ENCODE results near the gene PHTF1. TPM values are rescaled to one million over a fixed set of nuclear protein-coding genes. Genes with fewer than 3 reads are reported as not detected.

Gene PHTF1
- total RNA-seq, 1 donor from 2014 or later = 48.5 TPM

GRCh38 chr1:113657556-113658063 lies 101.7 kb downstream of the PHTF1 start:
- no peak for DNase-seq (ENCODE audit: low read depth, low spot score)
- H3K27ac Mint-ChIP-seq (ENCODE audit: unreplicated experiment) = no peak overlapping the region
- TF ChIP-seq, protein P1, sequence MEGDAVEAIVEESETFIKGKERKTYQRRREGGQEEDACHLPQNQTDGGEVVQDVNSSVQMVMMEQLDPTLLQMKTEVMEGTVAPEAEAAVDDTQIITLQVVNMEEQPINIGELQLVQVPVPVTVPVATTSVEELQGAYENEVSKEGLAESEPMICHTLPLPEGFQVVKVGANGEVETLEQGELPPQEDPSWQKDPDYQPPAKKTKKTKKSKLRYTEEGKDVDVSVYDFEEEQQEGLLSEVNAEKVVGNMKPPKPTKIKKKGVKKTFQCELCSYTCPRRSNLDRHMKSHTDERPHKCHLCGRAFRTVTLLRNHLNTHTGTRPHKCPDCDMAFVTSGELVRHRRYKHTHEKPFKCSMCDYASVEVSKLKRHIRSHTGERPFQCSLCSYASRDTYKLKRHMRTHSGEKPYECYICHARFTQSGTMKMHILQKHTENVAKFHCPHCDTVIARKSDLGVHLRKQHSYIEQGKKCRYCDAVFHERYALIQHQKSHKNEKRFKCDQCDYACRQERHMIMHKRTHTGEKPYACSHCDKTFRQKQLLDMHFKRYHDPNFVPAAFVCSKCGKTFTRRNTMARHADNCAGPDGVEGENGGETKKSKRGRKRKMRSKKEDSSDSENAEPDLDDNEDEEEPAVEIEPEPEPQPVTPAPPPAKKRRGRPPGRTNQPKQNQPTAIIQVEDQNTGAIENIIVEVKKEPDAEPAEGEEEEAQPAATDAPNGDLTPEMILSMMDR (conservative IDR thresholded peaks at IDR 0.05) = no peak
- no peak overlapping the region for H3K4me3 Mint-ChIP-seq
- peaks cover 21% of the 10 kb centered on the region for H3K4me1 Mint-ChIP-seq
- H3K27me3 Mint-ChIP-seq (ENCODE audit: low read depth) = no peaks in the 10 kb centered on the region
- H3K36me3 Mint-ChIP-seq (ENCODE audit: low read depth) = no peaks in the 10 kb centered on the region
- H3K9me3 Mint-ChIP-seq = no peaks in the 10 kb centered on the region

DNA sequence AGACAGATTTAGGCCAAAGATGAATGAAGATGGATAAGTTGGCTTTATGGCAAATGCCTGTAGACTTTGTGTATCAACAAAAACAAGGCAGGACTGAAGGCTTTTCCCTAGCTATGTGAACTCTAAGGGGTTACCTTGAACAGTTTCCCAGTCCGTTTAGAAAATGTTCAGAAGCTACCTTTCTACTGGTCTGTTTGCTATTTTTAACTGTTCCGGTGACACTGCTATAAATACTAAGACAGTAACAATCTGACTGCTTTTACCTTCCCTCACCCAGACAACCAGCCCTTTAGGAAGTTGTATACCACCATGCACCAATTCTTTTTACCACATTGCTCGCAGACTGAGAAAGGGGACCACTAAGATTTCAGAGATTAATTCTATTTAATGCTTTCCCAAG lies 102.2 kb downstream of the PHTF1 start:
- no peak overlapping the region for H3K4me3 Mint-ChIP-seq
- no peaks in the 10 kb centered on the region for H3K36me3 Mint-ChIP-seq (ENCODE audit: low read depth)
- H3K27ac Mint-ChIP-seq (ENCODE audit: unreplicated experiment) = no peak overlapping the region
- no peak for DNase-seq (ENCODE audit: low read depth, low spot score)
- H3K4me1 Mint-ChIP-seq = peaks cover 21% of the 10 kb centered on the region
- H3K9me3 Mint-ChIP-seq = no peaks in the 10 kb centered on the region
- no peaks in the 10 kb centered on the region for H3K27me3 Mint-ChIP-seq (ENCODE audit: low read depth)
- TF ChIP-seq, protein P1 (conservative IDR thresholded peaks at IDR 0.05) = no peak

- H3K4me3 Mint-ChIP-seq = no peak overlapping the region
- H3K27me3 Mint-ChIP-seq (ENCODE audit: low read depth) = no peaks in the 10 kb centered on the region
- DNase-seq (ENCODE audit: low read depth, low spot score) = no peak
- H3K9me3 Mint-ChIP-seq = no peaks in the 10 kb centered on the region
- H3K4me1 Mint-ChIP-seq = peaks cover 15% of the 10 kb centered on the region
- TF ChIP-seq, protein P1 (conservative IDR thresholded peaks at IDR 0.05) = no peak
- H3K36me3 Mint-ChIP-seq (ENCODE audit: low read depth) = no peaks in the 10 kb centered on the region
- no peak overlapping the region for H3K27ac Mint-ChIP-seq (ENCODE audit: unreplicated experiment)
These were observed 104.4 kb downstream of the PHTF1 start for GRCh38 chr1:113654883-113655282.

DNA sequence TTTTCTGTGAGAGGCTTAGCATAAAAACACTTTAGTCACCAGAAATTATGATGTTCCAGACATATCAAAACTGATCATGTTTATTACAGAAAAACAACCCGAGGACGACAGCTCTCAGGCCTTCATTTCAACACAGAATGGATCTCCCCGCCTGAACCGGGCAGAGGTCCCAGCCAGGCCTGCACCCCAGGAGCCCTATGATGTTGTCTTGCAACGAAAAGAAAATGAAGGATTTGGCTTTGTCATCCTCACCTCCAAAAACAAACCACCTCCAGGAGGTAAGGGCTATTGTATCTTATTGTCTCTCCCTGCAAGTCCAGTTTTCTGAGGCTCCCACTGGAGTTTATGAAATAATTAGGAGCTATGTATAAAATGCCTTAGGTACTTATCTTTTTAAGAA lies 105.5 kb downstream of the PHTF1 start:
- Mint-ChIP-seq H3K4me1 (peaks cover 4% of the 10 kb centered on the region), H3K27ac (ENCODE audit: unreplicated experiment) (no peak overlapping the region), H3K27me3 (ENCODE audit: low read depth) (no peaks in the 10 kb centered on the region), H3K9me3 (no peaks in the 10 kb centered on the region), H3K36me3 (ENCODE audit: low read depth) (no peaks in the 10 kb centered on the region), H3K4me3 (no peak overlapping the region)
- no peak for DNase-seq (ENCODE audit: low read depth, low spot score)
- TF ChIP-seq, protein P1 (conservative IDR thresholded peaks at IDR 0.05) = no peak

DNA sequence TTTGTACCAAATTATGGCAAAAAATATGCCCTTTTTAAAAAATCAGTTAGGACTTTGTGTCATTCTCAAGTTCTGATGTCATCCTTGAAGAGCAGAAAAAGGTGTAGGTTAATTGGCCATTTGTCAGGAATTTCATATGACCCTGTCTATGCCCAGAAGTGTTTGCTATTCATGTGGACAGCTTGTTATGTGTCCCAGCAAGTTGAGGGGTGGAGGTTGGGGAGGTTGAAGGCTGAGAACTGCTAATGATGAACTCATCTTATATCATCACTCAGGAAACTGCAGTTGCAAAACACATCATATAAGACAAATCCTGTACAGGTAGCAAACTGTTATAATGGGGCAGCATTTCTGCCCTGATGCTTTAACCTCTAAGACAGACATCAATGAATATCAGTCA lies 106.5 kb downstream of the PHTF1 start:
- DNase-seq (ENCODE audit: low read depth, low spot score) = no peak
- Mint-ChIP-seq H3K36me3 (ENCODE audit: low read depth) (no peaks in the 10 kb centered on the region), H3K27me3 (ENCODE audit: low read depth) (no peaks in the 10 kb centered on the region), H3K27ac (ENCODE audit: unreplicated experiment) (no peak overlapping the region), H3K4me1 (no peaks in the 10 kb centered on the region), H3K4me3 (no peak overlapping the region), H3K9me3 (no peaks in the 10 kb centered on the region)
- TF ChIP-seq, protein P1 (conservative IDR thresholded peaks at IDR 0.05) = no peak

- H3K27ac Mint-ChIP-seq (ENCODE audit: unreplicated experiment) = no peak overlapping the region
- TF ChIP-seq, protein P1 (conservative IDR thresholded peaks at IDR 0.05) = no peak
- H3K9me3 Mint-ChIP-seq = no peaks in the 10 kb centered on the region
- no peaks in the 10 kb centered on the region for H3K27me3 Mint-ChIP-seq (ENCODE audit: low read depth)
- DNase-seq (ENCODE audit: low read depth, low spot score) = no peak
- no peaks in the 10 kb centered on the region for H3K4me1 Mint-ChIP-seq
- no peak overlapping the region for H3K4me3 Mint-ChIP-seq
- H3K36me3 Mint-ChIP-seq (ENCODE audit: low read depth) = peaks cover 6% of the 10 kb centered on the region
These were observed 110.8 kb downstream of the PHTF1 start for GRCh38 chr1:113648478-113648877.

Measured in neural crest cell (in vitro differentiated cells).